HepG2 (cell line): Measurements from ENCODE around the gene SLC25A20. TPM values are rescaled to one million over a fixed set of nuclear protein-coding genes. Genes with fewer than 3 reads are reported as not detected.
A peak's percentile ranks its signal among the peaks of the same experiment; 100 is the strongest.

Experiments
- ATAC-seq: fragments of 200-7000 bp; cut with Tn5 transposase; 3 replicates; pipeline ENCODE4 v1.9.1; 2020; ENCODE audit warnings: mild to moderate bottlenecking, moderate library complexity
- BruUV-seq: library from RNA; stranded (reverse); fragments of 400-500 nt; replicated peaks from 2 replicates; lab custom pipeline; 2021; lab: Mats Ljungman, UMichigan
- CTCF ChIA-PET: fragments of 300-600 bp; formaldehyde crosslinking; extraction: SDS; loops from one replicate; lab custom pipeline; 2021; ENCODE audit warnings: low total read pairs, inconsistent platforms, low intra/inter-chr PET ratio; lab: Yijun Ruan, JAX
- POLR2A ChIA-PET: fragments of 350-600 bp; sonication (Branson Sonifier 250); formaldehyde crosslinking; loops from one replicate; lab custom pipeline; 2020; ENCODE audit warnings: antibody characterized with exemption, inconsistent platforms; lab: Yijun Ruan, JAX
- DNase-seq: peaks from one replicate; pipeline ENCODE4 v3.0.0-alpha.2; 2015; ENCODE audit warnings: low spot score
- FAIRE-seq: peaks from 3 replicates; lab custom pipeline; 2011; peaks lifted over from hg19 to GRCh38; lab: Jason Lieb, UNC
- H2AFZ ChIP-seq: one replicate; pipeline ENCODE4 v1.6.1; 2011; ENCODE audit warnings: low read length, inconsistent platforms
- H3K27ac ChIP-seq: fragments of 300-600 bp; 3 replicates; pipeline ENCODE4 v1.8.0; 2011; ENCODE audit warnings: mixed run types, mild to moderate bottlenecking, mixed read lengths, low read length, inconsistent platforms; ENCODE audit not compliant: insufficient read depth; ENCODE audit errors: extremely low read length
- H3K27me3 ChIP-seq, 2 experiments: fragments of 200-600 bp in 1 of 2; 2 replicates in 1 of 2; 3 replicates in 1 of 2; pipeline versions ENCODE4 v1.6.0 to v1.8.0; 2011; ENCODE audit warnings: low read length in 2 of 2, mild to moderate bottlenecking in 2 of 2, moderate library complexity in 2 of 2, inconsistent platforms in 1 of 2; ENCODE audit not compliant: insufficient read depth in 2 of 2, control insufficient read depth in 1 of 2
- H3K36me3 ChIP-seq, 2 experiments: fragments of 200-600 bp in 1 of 2; replicated peaks in 1 of 2; 2 replicates in 1 of 2; 3 replicates in 1 of 2; pipeline versions ENCODE4 v1.5.1 to v1.8.0; 2011; ENCODE audit warnings: low read length in 2 of 2, inconsistent platforms in 1 of 2; ENCODE audit not compliant: insufficient read depth in 2 of 2, control insufficient read depth in 1 of 2
- H3K4me1 ChIP-seq: 2 replicates; pipeline ENCODE4 v1.5.1; 2012; ENCODE audit warnings: low read length, inconsistent platforms; ENCODE audit not compliant: insufficient read depth
- H3K4me2 ChIP-seq: 2 replicates; pipeline ENCODE4 v1.6.0; 2011; ENCODE audit warnings: low read depth, low read length, inconsistent platforms
- H3K4me3 ChIP-seq, 3 experiments: fragments of 200-600 bp in 1 of 3; sonication (generic), shearing (Covaris generic) in 1 of 3; replicated peaks in 1 of 3; 2 replicates each; pipeline ENCODE4 v1.5.1; 2011 to 2016; ENCODE audit warnings: low read length in 3 of 3, inconsistent platforms in 2 of 3, low read depth in 2 of 3, mild to moderate bottlenecking in 2 of 3, control low read depth in 1 of 3, mixed read lengths in 1 of 3; ENCODE audit not compliant: insufficient read depth in 1 of 3
- H3K79me2 ChIP-seq: one replicate; pipeline ENCODE4 v1.6.1; 2011; ENCODE audit warnings: low read length, inconsistent platforms; ENCODE audit not compliant: insufficient read depth
- H3K9ac ChIP-seq: 2 replicates; pipeline ENCODE4 v1.6.0; 2011; ENCODE audit warnings: mild to moderate bottlenecking, low read depth, low read length, inconsistent platforms; ENCODE audit not compliant: insufficient read depth
- H3K9me3 ChIP-seq: 2 replicates; pipeline ENCODE4 v1.5.1; 2012; ENCODE audit warnings: mild to moderate bottlenecking, low read length
- H4K20me1 ChIP-seq: 2 replicates; pipeline ENCODE4 v1.6.0; 2011; ENCODE audit warnings: inconsistent platforms, mild to moderate bottlenecking, low read length, moderate library complexity; ENCODE audit not compliant: insufficient read depth
- POLR2AphosphoS5 ChIP-seq: IDR thresholded peaks from 2 replicates; pipeline ENCODE4 v1.6.1; 2012; ENCODE audit warnings: low read depth, low read length
- PRDM15 ChIP-seq: sonication (generic); formaldehyde crosslinking; IDR thresholded peaks from 2 replicates; pipeline ENCODE4 v1.4.0; 2020; ENCODE audit warnings: missing genetic modification reagents
- SAP130 ChIP-seq: IDR thresholded peaks from 2 replicates; pipeline ENCODE4 v1.6.1; 2016; ENCODE audit warnings: low read depth
- ZKSCAN8 ChIP-seq: IDR thresholded peaks from 2 replicates; pipeline ENCODE4 v1.6.1; 2016; ENCODE audit warnings: borderline replicate concordance, missing genetic modification reagents, missing compliant biosample characterization
- ZNF207 ChIP-seq: fragments of 450-650 bp; IDR thresholded peaks from 2 replicates; pipeline ENCODE4 v1.6.1; 2016; ENCODE audit warnings: antibody characterized with exemption, borderline replicate concordance
- ZNF329 ChIP-seq: sonication (generic); formaldehyde crosslinking; IDR thresholded peaks from 2 replicates; pipeline ENCODE4 v1.9.0; 2021; ENCODE audit warnings: low read depth, mild to moderate bottlenecking, missing genetic modification reagents
- ZNF558 ChIP-seq: sonication (generic); formaldehyde crosslinking; IDR thresholded peaks from 2 replicates; pipeline ENCODE4 v1.9.0; 2022; ENCODE audit warnings: mild to moderate bottlenecking, missing genetic modification reagents, borderline replicate concordance
- ZNF652 ChIP-seq: IDR thresholded peaks from 2 replicates; pipeline ENCODE4 v1.6.1; 2016; ENCODE audit warnings: low read depth, borderline replicate concordance
- WGBS: methylation state at CpG from one replicate; pipeline ENCODE4 v1.1.6; 2017; ENCODE audit warnings: low lambda C conversion rate; 5-methylcytosine and 5-hydroxymethylcytosine counted together
- in situ Hi-C: cut with HindIII; loops from 2 replicates; pipeline ENCODE4 v1.10.0; 2017; ENCODE audit warnings: low pct_unique_long_range_greater_than_20kb; ENCODE audit not compliant: extremely low pct_ligation_motif_present
- intact Hi-C: fragments of 100-400 bp; cut with micrococcal nuclease; formaldehyde crosslinking; loops from one replicate; pipeline ENCODE4 v1.10.0; 2022; ENCODE audit not compliant: unreplicated experiment
- polyA plus RNA-seq, 8 experiments: library from polyadenylated mRNA; depleted of rRNA in 3 of 8; stranded (reverse) in 7 of 8; unstranded in 1 of 8; fragments of >200 nt; fragmentation: Illumina TruSeq in 4 of 8; extraction: Trizol in 4 of 8; gene quantifications; 2 replicates each; pipeline versions ENCODE4 v1.2.1 to v1.2.3, GENCODE V29; 2011 to 2016; ENCODE audit warnings: low read depth in 4 of 8, missing spikeins in 1 of 8, mixed read lengths in 1 of 8; ENCODE audit not compliant: insufficient read depth in 1 of 8
- total RNA-seq, 5 experiments: library from RNA; depleted of rRNA; stranded (reverse); fragments of >200 nt; fragmentation: Illumina TruSeq; extraction: Trizol; gene quantifications; 2 replicates each; pipeline ENCODE4 v1.2.3, GENCODE V29; 2016; ENCODE audit warnings: low read depth in 1 of 5
- TF ChIP-seq, protein P1 (sequence below): sonication (generic); formaldehyde crosslinking; IDR thresholded peaks from 2 replicates; pipeline ENCODE4 v1.4.0; 2020; ENCODE audit warnings: mild to moderate bottlenecking, missing genetic modification reagents, borderline replicate concordance

SLC25A20 gene
- total and polyA plus RNA-seq, 2 of the 13 experiments (the other 11 are each of a cell fraction or from before 2014, with no cell fraction given): 21.1 to 26.6 TPM

GRCh38 chr3:48845170-48845569 is 53.5 kb downstream of the SLC25A20 start:
- H3K9me3 ChIP-seq: no peaks in the 10 kb centered on the region
- no peaks in the 10 kb centered on the region for H4K20me1 ChIP-seq
- CTCF ChIA-PET: no interaction called here
- DNase-seq (peak; percentile 17), FAIRE-seq (peak; percentile 30), ATAC-seq (no peak)
- no peak overlapping the region for H3K27ac ChIP-seq
- H3K4me1 ChIP-seq: peaks cover 26% of the 10 kb centered on the region
- TF ChIP-seq ZKSCAN8 (CRISPR knock-in tag) (no peak), SAP130 (peak; percentile 7; the same call in 1 of the 2 replicates), ZNF652 (peak; percentile 97)
- no peak overlapping the region for H2AFZ ChIP-seq
- no peaks in the 10 kb centered on the region for H3K36me3 ChIP-seq
- 53% methylated on average over 2 of the region's 2 CpGs for WGBS
- peak overlapping the region; percentile 86 for H3K4me2 ChIP-seq
- POLR2A ChIA-PET: no interaction called here
- in situ Hi-C loops (no loop called here), intact Hi-C loops (loop anchor here (5.0 to 10.0 kb wide), 2 partner anchors 50 to 72 kb away; partner anchors contain the start of gene ARIH2)
- BruUV-seq: no TSS peak
- H3K4me3 ChIP-seq: no peak overlapping the region; a peak in 1 of 6 replicates
- peak overlapping the region; percentile 26; the same call in 1 of the 2 replicates for H3K9ac ChIP-seq
- H3K79me2 ChIP-seq: peaks cover 18% of the 10 kb centered on the region
- H3K27me3 ChIP-seq: no peaks in the 10 kb centered on the region

GRCh38 chr3:48837163-48837562 is 61.5 kb downstream of the SLC25A20 start:
- Histone ChIP-seq H3K36me3 (no peaks in the 10 kb centered on the region), H4K20me1 (no peaks in the 10 kb centered on the region), H3K4me1 (peaks cover 8% of the 10 kb centered on the region; the same call in 1 of the 2 replicates), H2AFZ (no peak overlapping the region), H3K9ac (no peak overlapping the region), H3K9me3 (no peaks in the 10 kb centered on the region), H3K4me2 (no peak overlapping the region), H3K4me3 (no peak overlapping the region), H3K27me3 (no peaks in the 10 kb centered on the region), H3K79me2 (peaks cover 6% of the 10 kb centered on the region), H3K27ac (no peak overlapping the region)
- ATAC-seq (no peak), FAIRE-seq (no peak), DNase-seq (no peak)
- intact Hi-C loops (no loop called here), in situ Hi-C loops (no loop called here)
- POLR2A ChIA-PET: no interaction called here
- CTCF ChIA-PET: no interaction called here
- no TSS peak for BruUV-seq
- 98% methylated on average over 2 of the region's 2 CpGs for WGBS
- TF ChIP-seq ZNF558 (CRISPR knock-in tag) (no peak), ZNF207 (no peak), POLR2AphosphoS5 (no peak), ZNF329 (CRISPR knock-in tag) (no peak), PRDM15 (no peak)
- TF ChIP-seq, protein P1, sequence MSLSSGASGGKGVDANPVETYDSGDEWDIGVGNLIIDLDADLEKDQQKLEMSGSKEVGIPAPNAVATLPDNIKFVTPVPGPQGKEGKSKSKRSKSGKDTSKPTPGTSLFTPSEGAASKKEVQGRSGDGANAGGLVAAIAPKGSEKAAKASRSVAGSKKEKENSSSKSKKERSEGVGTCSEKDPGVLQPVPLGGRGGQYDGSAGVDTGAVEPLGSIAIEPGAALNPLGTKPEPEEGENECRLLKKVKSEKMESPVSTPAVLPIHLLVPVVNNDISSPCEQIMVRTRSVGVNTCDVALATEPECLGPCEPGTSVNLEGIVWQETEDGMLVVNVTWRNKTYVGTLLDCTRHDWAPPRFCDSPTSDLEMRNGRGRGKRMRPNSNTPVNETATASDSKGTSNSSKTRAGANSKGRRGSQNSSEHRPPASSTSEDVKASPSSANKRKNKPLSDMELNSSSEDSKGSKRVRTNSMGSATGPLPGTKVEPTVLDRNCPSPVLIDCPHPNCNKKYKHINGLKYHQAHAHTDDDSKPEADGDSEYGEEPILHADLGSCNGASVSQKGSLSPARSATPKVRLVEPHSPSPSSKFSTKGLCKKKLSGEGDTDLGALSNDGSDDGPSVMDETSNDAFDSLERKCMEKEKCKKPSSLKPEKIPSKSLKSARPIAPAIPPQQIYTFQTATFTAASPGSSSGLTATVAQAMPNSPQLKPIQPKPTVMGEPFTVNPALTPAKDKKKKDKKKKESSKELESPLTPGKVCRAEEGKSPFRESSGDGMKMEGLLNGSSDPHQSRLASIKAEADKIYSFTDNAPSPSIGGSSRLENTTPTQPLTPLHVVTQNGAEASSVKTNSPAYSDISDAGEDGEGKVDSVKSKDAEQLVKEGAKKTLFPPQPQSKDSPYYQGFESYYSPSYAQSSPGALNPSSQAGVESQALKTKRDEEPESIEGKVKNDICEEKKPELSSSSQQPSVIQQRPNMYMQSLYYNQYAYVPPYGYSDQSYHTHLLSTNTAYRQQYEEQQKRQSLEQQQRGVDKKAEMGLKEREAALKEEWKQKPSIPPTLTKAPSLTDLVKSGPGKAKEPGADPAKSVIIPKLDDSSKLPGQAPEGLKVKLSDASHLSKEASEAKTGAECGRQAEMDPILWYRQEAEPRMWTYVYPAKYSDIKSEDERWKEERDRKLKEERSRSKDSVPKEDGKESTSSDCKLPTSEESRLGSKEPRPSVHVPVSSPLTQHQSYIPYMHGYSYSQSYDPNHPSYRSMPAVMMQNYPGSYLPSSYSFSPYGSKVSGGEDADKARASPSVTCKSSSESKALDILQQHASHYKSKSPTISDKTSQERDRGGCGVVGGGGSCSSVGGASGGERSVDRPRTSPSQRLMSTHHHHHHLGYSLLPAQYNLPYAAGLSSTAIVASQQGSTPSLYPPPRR (CRISPR knock-in tag): no peak
